A673 (cell line): Measurements from ENCODE around the gene SLC26A3.

ENCODE experiments used
- CTCF ChIP-seq: fragments of 300-800, 200-600 bp; sonication (generic); conservative IDR thresholded peaks from 2 replicates; pipeline ENCODE4 v1.5.1; 2017; ENCODE audit warnings: low read depth, mild to moderate bottlenecking, antibody characterized with exemption, low read length, moderate library complexity, mixed read lengths
- EZH2 ChIP-seq: fragments of 200-600 bp; sonication (generic); IDR thresholded peaks from 2 replicates; pipeline ENCODE4 v1.6.1; 2017; ENCODE audit warnings: borderline replicate concordance, low read depth, mild to moderate bottlenecking, mixed read lengths, antibody characterized with exemption, low read length; ENCODE audit not compliant: poor library complexity, severe bottlenecking

GRCh38 chr7:107813524-107813923 lies 10.5 kb upstream of the SLC26A3 start:
- TF ChIP-seq EZH2 (no peak), CTCF (no peak)
